SIG-M5 (cell line): ENCODE data around the gene SMIM44.
"Not testable (repeated sequence)": the region's sequence is repeated elsewhere in the genome, so short reads cannot be mapped to it uniquely, and the experiment has no call there.

Source experiments
- DNase-seq: peaks from one replicate; lab custom pipeline; 2025; lab: John Stamatoyannopoulos, UW

Gene SMIM44

GRCh38 chr19:3483226-3483628, at the start of gene SMIM44:
Gene SMIM44 (minus strand): TSS chr19:3483441. CDS start chr19:3483403, 38 bp downstream.
- DNase-seq: no peak

GRCh38 chr19:3533033-3533432, 49.8 kb upstream of the SMIM44 start:
- no peak for DNase-seq

- DNase-seq: no peak
Measured at GRCh38 chr19:3532154-3532786, 49.0 kb upstream of the SMIM44 start.

GRCh38 chr19:3531716-3532115, 48.5 kb upstream of the SMIM44 start:
- no peak for DNase-seq

GRCh38 chr19:3530389-3530788, 47.1 kb upstream of the SMIM44 start:
- no peak for DNase-seq

GRCh38 chr19:3529299-3529698, 46.1 kb upstream of the SMIM44 start:
- DNase-seq: not testable (repeated sequence)

- DNase-seq: no peak
Measured at GRCh38 chr19:3528539-3529211, 45.4 kb upstream of the SMIM44 start.

- DNase-seq: no peak
Measured at GRCh38 chr19:3528080-3528479, 44.8 kb upstream of the SMIM44 start.

GRCh38 chr19:3527238-3527910, 44.1 kb upstream of the SMIM44 start:
- DNase-seq: no peak

GRCh38 chr19:3526507-3527237, 43.4 kb upstream of the SMIM44 start:
- no peak for DNase-seq

- no peak for DNase-seq
Measured at GRCh38 chr19:3524904-3525451, 41.7 kb upstream of the SMIM44 start.

GRCh38 chr19:3524078-3524842, 41.0 kb upstream of the SMIM44 start:
- no peak for DNase-seq

- DNase-seq: no peak
Measured at GRCh38 chr19:3523361-3524077, 40.3 kb upstream of the SMIM44 start.

- no peak for DNase-seq
Measured at GRCh38 chr19:3522421-3523360, 39.5 kb upstream of the SMIM44 start.

- DNase-seq: no peak
Measured at GRCh38 chr19:3521104-3521445, 37.8 kb upstream of the SMIM44 start.

GRCh38 chr19:3520166-3521103, 37.2 kb upstream of the SMIM44 start:
- no peak for DNase-seq

- no peak for DNase-seq
Measured at GRCh38 chr19:3519126-3519525, 35.9 kb upstream of the SMIM44 start.

GRCh38 chr19:3518659-3519058, 35.4 kb upstream of the SMIM44 start:
- DNase-seq: no peak

GRCh38 chr19:3518255-3518654, 35.0 kb upstream of the SMIM44 start:
- DNase-seq: no peak
